ENCODE results near the gene PGR. TPM values are rescaled to one million over a fixed set of nuclear protein-coding genes. Genes with fewer than 3 reads are reported as not detected.
A peak's percentile ranks its signal among the peaks of the same experiment; 100 is the strongest.

Gene PGR
- total and polyA plus RNA-seq, 11 donors = 1.4 to 13.9 (median 10.6) TPM

- no peak overlapping the region for H3K27ac ChIP-seq
- H3K4me1 ChIP-seq = no peaks in the 10 kb centered on the region
- ATAC-seq (no peak), DNase-seq (no peak)
- no peaks in the 10 kb centered on the region for H3K27me3 ChIP-seq
- peaks cover 0 to 53% (median 7%) of the 10 kb centered on the region in 12 donors for H3K9me3 ChIP-seq
- TF ChIP-seq, protein P1, sequence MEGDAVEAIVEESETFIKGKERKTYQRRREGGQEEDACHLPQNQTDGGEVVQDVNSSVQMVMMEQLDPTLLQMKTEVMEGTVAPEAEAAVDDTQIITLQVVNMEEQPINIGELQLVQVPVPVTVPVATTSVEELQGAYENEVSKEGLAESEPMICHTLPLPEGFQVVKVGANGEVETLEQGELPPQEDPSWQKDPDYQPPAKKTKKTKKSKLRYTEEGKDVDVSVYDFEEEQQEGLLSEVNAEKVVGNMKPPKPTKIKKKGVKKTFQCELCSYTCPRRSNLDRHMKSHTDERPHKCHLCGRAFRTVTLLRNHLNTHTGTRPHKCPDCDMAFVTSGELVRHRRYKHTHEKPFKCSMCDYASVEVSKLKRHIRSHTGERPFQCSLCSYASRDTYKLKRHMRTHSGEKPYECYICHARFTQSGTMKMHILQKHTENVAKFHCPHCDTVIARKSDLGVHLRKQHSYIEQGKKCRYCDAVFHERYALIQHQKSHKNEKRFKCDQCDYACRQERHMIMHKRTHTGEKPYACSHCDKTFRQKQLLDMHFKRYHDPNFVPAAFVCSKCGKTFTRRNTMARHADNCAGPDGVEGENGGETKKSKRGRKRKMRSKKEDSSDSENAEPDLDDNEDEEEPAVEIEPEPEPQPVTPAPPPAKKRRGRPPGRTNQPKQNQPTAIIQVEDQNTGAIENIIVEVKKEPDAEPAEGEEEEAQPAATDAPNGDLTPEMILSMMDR (IDR thresholded peaks at IDR 0.05) = no peak
- no peak for TF ChIP-seq POLR2A (IDR thresholded peaks at IDR 0.05)
- H3K36me3 ChIP-seq = peaks cover 0 to 9% (median 0%) of the 10 kb centered on the region in 9 donors
- intact Hi-C loops (cut with DNase I) = no loop called here
- H3K4me3 ChIP-seq = no peak overlapping the region
Measured at GRCh38 chr11:101082813-101083212, 46.8 kb downstream of the PGR start.

GRCh38 chr11:101063706-101064105 lies 65.9 kb downstream of the PGR start:
- no peaks in the 10 kb centered on the region for H3K9me3 ChIP-seq
- no peak overlapping the region for H3K27ac ChIP-seq
- TF ChIP-seq, protein P1 (IDR thresholded peaks at IDR 0.05) = no peak
- no peak for TF ChIP-seq POLR2A (IDR thresholded peaks at IDR 0.05)
- ATAC-seq (no peak), DNase-seq (no peak)
- 57 to 83% (median 76%) methylated on average over 3 of the region's 3 CpGs for WGBS, 4 donors
- intact Hi-C loops (cut with DNase I) = loop anchor here in 1 of 10 donors (5.0 kb wide), 1 partner anchor 39 kb away; no protein-coding TSS in a partner anchor
- no peaks in the 10 kb centered on the region for H3K27me3 ChIP-seq
- H3K4me1 ChIP-seq = peaks cover 0 to 40% (median 8%) of the 10 kb centered on the region in 12 donors
- H3K36me3 ChIP-seq = no peaks in the 10 kb centered on the region
- H3K4me3 ChIP-seq = no peak overlapping the region

GRCh38 chr11:101061606-101062005 lies 68.0 kb downstream of the PGR start:
- 20 to 29% (median 26%) methylated on average over 2 of the region's 2 CpGs for WGBS, 4 donors
- intact Hi-C loops (cut with DNase I) = loop anchor here in 1 of 10 donors (5.0 kb wide), 1 partner anchor 41 kb away; no protein-coding TSS in a partner anchor
- peak overlapping the region in 9 of 12 donors; percentile 2 to 75 (median 41) for H3K27ac ChIP-seq
- no peak overlapping the region for H3K4me3 ChIP-seq
- H3K9me3 ChIP-seq = no peaks in the 10 kb centered on the region
- H3K27me3 ChIP-seq = no peaks in the 10 kb centered on the region
- peaks cover 0 to 40% (median 8%) of the 10 kb centered on the region in 12 donors for H3K4me1 ChIP-seq
- no peak for TF ChIP-seq POLR2A (IDR thresholded peaks at IDR 0.05)
- TF ChIP-seq, protein P1 (IDR thresholded peaks at IDR 0.05) = no peak
- no peaks in the 10 kb centered on the region for H3K36me3 ChIP-seq
- DNase-seq (no peak), ATAC-seq (peak; percentile 82 to 89 (median 86))

DNA sequence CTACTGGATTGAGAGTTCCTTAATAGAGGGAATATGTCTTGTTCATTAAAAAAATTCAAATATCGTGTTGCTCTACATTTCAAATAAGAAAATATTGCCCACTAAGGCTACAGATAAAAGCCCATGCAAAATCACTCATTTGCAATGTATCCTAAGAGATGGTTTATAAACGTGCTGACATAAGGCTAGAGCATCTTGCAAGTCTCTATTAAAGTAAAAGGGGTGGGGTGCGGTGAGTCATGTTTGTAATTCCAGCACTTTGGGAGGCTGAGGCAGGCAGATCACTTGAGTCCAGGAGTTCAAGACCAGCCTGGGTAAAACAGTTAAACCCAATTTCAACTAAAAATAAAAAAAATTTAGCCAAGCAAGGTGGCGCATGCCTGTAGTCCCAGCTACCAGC lies 70.3 kb downstream of the PGR start:
- H3K27ac ChIP-seq = no peak overlapping the region
- H3K27me3 ChIP-seq = no peaks in the 10 kb centered on the region
- no peaks in the 10 kb centered on the region for H3K36me3 ChIP-seq
- H3K4me1 ChIP-seq = peaks cover 0 to 29% (median 8%) of the 10 kb centered on the region in 12 donors
- intact Hi-C loops (cut with DNase I) = loop anchor here in 1 of 10 donors (5.0 kb wide), 1 partner anchor 33 kb away; no protein-coding TSS in a partner anchor
- no peak for ATAC-seq
- 81 to 88% (median 86%) methylated on average over 4 of the region's 4 CpGs for WGBS, 4 donors
- no peaks in the 10 kb centered on the region for H3K9me3 ChIP-seq
- no peak overlapping the region for H3K4me3 ChIP-seq
- no peak for TF ChIP-seq POLR2A (IDR thresholded peaks at IDR 0.05)
- TF ChIP-seq, protein P1 (IDR thresholded peaks at IDR 0.05) = no peak
- no peak for DNase-seq
